Stimulated activated naive CD8-positive, alpha-beta T cell treated with anti-CD3 and anti-CD28 coated beads, Interleukin-15, Interleukin-2, amounts not matched to agents 100 U/mL and 50 U/mL, for 24 hours (primary cell): Measurements from ENCODE around the gene CHDH.

Source experiments
- ATAC-seq: fragments of 150-1000 bp; cut with Tn5 transposase; one replicate; pipeline ENCODE4 v1.10.0; 2021
- DNase-seq: peaks from one replicate; pipeline ENCODE4 v3.0.0; 2021

Gene CHDH

GRCh38 chr3:53807117-53807810 lies 39.0 kb downstream of the CHDH start:
- no peak for DNase-seq
- no peak for ATAC-seq

- ATAC-seq: no peak
- DNase-seq: no peak
Measured at GRCh38 chr3:53806182-53807116, 39.8 kb downstream of the CHDH start.

GRCh38 chr3:53805463-53806159 lies 40.6 kb downstream of the CHDH start:
- no peak for DNase-seq
- ATAC-seq: no peak

GRCh38 chr3:53804697-53805462 lies 41.3 kb downstream of the CHDH start:
- DNase-seq (no peak), ATAC-seq (no peak)

GRCh38 chr3:53803816-53804695 lies 42.2 kb downstream of the CHDH start:
- DNase-seq: no peak
- ATAC-seq: no peak

- no peak for ATAC-seq
- DNase-seq: no peak
Measured at GRCh38 chr3:53803124-53803815, 42.9 kb downstream of the CHDH start.

GRCh38 chr3:53802256-53802880 lies 43.9 kb downstream of the CHDH start:
- DNase-seq: no peak
- no peak for ATAC-seq

GRCh38 chr3:53801319-53801718 lies 44.9 kb downstream of the CHDH start:
- no peak for ATAC-seq
- DNase-seq: no peak

- DNase-seq: no peak
- ATAC-seq: no peak
Measured at GRCh38 chr3:53800041-53800906, 45.9 kb downstream of the CHDH start.

- ATAC-seq (no peak), DNase-seq (no peak)
Measured at GRCh38 chr3:53799338-53799865, 46.8 kb downstream of the CHDH start.

- ATAC-seq (no peak), DNase-seq (no peak)
Measured at GRCh38 chr3:53798144-53798543, 48.1 kb downstream of the CHDH start.

- ATAC-seq (no peak), DNase-seq (no peak)
Measured at GRCh38 chr3:53795789-53796560, 50.2 kb downstream of the CHDH start.

- DNase-seq: no peak
- no peak for ATAC-seq
Measured at GRCh38 chr3:53795176-53795575, 51.0 kb downstream of the CHDH start.

GRCh38 chr3:53794597-53794996 lies 51.6 kb downstream of the CHDH start:
- ATAC-seq: no peak
- no peak for DNase-seq

- DNase-seq (no peak), ATAC-seq (no peak)
Measured at GRCh38 chr3:53792866-53793265, 53.4 kb downstream of the CHDH start.

- DNase-seq (no peak), ATAC-seq (no peak)
Measured at GRCh38 chr3:53791317-53791716, 54.9 kb downstream of the CHDH start.

- ATAC-seq: no peak
- DNase-seq: no peak
Measured at GRCh38 chr3:53790470-53790869, 55.7 kb downstream of the CHDH start.

GRCh38 chr3:53789459-53789858 lies 56.8 kb downstream of the CHDH start:
- no peak for DNase-seq
- no peak for ATAC-seq
